Measurements from ENCODE around the gene IQCE. TPM values are rescaled to one million over a fixed set of nuclear protein-coding genes. Genes with fewer than 3 reads are reported as not detected.

IQCE gene
- total RNA-seq, 1 donor from 2014 or later, result 17.0 TPM

DNA sequence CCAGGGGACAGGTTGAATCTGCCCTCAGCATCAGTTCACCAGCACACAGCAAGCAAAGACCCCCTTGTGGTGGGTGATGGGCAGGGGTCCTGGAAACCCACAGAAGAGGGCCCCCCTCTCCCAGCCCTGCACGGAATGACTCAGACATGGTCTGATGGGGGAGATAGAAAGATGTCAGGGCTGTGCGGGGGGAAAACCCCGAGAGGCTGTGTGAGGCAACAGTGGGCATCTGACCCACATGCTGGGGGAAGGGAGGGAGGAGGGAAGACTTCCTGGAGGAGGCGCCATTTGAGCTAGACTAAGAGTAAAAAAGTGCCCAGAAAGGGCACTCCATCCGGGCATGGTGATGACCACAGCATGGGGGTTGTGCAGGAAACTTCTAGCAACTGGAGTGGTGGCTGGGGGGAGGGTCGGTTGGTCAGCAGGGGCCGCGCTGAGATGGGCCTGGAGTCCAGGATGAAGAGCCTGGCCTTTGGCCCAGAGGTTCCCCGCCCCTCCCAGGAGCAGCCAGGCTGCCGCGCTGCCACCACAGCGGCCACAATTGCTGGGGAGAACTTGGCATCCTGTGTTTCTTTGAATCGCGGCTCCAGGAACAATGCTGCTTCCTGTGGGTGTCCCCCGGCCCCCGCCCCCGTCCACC, 36.7 kb upstream of the IQCE start:
- TF ChIP-seq, protein P1, sequence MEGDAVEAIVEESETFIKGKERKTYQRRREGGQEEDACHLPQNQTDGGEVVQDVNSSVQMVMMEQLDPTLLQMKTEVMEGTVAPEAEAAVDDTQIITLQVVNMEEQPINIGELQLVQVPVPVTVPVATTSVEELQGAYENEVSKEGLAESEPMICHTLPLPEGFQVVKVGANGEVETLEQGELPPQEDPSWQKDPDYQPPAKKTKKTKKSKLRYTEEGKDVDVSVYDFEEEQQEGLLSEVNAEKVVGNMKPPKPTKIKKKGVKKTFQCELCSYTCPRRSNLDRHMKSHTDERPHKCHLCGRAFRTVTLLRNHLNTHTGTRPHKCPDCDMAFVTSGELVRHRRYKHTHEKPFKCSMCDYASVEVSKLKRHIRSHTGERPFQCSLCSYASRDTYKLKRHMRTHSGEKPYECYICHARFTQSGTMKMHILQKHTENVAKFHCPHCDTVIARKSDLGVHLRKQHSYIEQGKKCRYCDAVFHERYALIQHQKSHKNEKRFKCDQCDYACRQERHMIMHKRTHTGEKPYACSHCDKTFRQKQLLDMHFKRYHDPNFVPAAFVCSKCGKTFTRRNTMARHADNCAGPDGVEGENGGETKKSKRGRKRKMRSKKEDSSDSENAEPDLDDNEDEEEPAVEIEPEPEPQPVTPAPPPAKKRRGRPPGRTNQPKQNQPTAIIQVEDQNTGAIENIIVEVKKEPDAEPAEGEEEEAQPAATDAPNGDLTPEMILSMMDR (IDR thresholded peaks at IDR 0.05), result no peak
- Mint-ChIP-seq H3K27ac (ENCODE audit: unreplicated experiment) (no peak overlapping the region), H3K27me3 (ENCODE audit: unreplicated experiment) (no peaks in the 10 kb centered on the region), H3K4me3 (ENCODE audit: unreplicated experiment) (peak overlapping the region; percentile 69), H3K4me1 (ENCODE audit: unreplicated experiment) (peaks cover 66% of the 10 kb centered on the region), H3K36me3 (ENCODE audit: unreplicated experiment) (peaks cover 4% of the 10 kb centered on the region), H3K9me3 (ENCODE audit: unreplicated experiment) (no peaks in the 10 kb centered on the region)
- DNase-seq (ENCODE audit: extremely low spot score, unreplicated experiment), result no peak

DNA sequence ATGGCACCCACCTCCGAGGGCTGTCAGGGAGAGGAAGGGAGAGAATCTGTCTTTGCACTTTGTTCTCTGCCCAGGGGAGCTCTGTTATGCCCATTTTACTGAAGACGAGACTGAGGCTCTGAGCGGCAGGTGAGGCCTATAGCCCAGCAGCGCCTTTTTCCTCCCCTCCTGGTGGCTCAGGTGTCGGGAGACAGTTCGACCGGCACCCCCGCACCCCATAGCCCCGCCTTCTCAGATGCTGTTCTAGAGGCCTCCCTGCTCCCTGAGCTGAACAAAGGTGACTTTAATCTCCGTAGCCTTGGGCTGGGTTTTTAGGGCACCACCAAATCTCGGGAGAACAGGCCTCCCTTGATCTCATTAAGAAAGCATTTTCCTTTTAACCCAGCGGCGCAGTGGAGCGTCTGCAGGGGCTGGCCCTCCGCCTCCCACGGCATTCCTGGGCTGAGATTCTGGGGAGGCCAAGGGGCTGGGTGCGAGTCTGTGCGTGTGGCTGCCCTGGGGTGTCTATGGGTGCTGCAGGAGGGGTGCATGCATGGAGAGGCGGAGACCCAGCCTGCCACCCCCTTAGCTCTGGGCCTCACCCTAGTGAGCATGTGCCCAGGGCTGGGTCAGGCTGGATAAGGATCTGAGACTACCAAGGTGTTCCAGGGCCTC, 35.9 kb upstream of the IQCE start:
- TF ChIP-seq, protein P1 (IDR thresholded peaks at IDR 0.05), result no peak
- Mint-ChIP-seq H3K4me3 (ENCODE audit: unreplicated experiment) (peak overlapping the region; percentile 57), H3K27ac (ENCODE audit: unreplicated experiment) (peak overlapping the region; percentile 44), H3K27me3 (ENCODE audit: unreplicated experiment) (no peaks in the 10 kb centered on the region), H3K9me3 (ENCODE audit: unreplicated experiment) (no peaks in the 10 kb centered on the region), H3K36me3 (ENCODE audit: unreplicated experiment) (peaks cover 4% of the 10 kb centered on the region), H3K4me1 (ENCODE audit: unreplicated experiment) (peaks cover 66% of the 10 kb centered on the region)
- DNase-seq (ENCODE audit: extremely low spot score, unreplicated experiment), result no peak

DNA sequence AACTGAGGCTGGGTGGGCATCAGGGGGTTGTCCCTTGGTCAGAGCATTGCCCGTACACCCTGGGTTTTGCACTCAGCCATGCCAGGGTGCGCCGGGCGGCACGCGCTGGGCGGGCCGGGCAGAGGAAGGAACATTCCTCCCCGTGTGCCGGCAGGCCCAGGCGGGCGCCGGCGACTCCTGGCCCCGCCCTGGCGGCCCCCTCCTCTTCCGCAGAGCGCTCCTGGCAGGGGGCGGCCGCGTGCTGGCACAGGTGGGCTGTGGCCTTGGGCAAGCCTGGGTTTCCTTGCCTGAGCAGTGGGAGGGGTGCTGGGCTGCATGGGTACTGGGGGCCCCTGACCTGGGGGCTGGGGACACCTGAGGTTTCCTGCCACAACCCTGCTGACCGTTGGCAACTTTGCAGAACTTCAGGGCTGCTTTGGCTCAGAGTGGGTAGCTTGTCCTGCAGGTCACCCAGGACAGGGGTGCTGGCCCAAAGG, 35.3 kb upstream of the IQCE start:
- peaks cover 66% of the 10 kb centered on the region for H3K4me1 Mint-ChIP-seq (ENCODE audit: unreplicated experiment)
- no peak overlapping the region for H3K27ac Mint-ChIP-seq (ENCODE audit: unreplicated experiment)
- peak overlapping the region; percentile 18 for H3K4me3 Mint-ChIP-seq (ENCODE audit: unreplicated experiment)
- TF ChIP-seq, protein P1 (IDR thresholded peaks at IDR 0.05), result no peak
- H3K36me3 Mint-ChIP-seq (ENCODE audit: unreplicated experiment), result peaks cover 4% of the 10 kb centered on the region
- no peaks in the 10 kb centered on the region for H3K27me3 Mint-ChIP-seq (ENCODE audit: unreplicated experiment)
- no peak for DNase-seq (ENCODE audit: extremely low spot score, unreplicated experiment)
- no peaks in the 10 kb centered on the region for H3K9me3 Mint-ChIP-seq (ENCODE audit: unreplicated experiment)

DNA sequence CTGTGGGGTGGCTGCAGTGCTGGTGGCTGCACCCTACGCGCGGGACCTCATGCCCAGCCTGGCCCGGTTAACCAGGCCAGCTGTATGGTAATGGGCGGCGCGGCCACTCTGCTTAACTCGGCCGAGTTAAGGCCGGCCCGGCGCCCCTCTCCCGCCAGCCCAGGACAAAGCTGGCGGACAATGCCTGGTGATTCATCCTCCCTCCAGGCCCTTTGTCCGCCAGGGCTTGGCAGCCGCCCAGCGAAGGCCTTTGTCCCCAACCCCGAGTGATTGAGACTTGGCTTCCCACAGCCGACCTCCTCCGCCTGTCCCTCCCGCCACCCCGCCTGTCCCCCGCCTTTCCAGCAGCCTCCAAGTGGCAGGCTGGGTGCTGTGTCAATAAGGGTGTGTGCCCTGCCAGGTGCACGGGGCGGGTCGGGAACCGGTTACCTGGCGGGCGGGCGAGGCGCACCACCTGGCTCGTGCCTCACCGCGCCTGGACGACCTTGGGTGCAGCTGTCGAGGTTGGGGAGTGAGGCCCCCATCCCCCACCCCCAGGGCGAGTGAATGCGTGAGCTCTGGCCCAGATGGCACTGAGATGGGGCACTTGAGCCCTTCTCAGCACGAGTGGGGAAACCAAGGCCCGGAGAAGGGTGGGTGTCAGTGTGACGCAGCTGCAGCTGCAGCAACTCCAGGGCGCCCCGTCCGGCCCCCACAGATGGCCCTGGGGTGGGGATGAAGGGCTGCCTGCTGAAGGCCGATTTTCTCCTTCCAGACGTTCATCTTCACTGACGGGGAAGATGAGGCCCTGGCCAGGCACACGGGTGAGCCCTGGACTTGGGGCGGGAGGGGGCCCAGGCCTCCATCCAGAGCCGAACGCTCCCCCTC, 34.6 kb upstream of the IQCE start:
- Mint-ChIP-seq H3K27me3 (ENCODE audit: unreplicated experiment) (no peaks in the 10 kb centered on the region), H3K9me3 (ENCODE audit: unreplicated experiment) (no peaks in the 10 kb centered on the region), H3K4me1 (ENCODE audit: unreplicated experiment) (peaks cover 68% of the 10 kb centered on the region), H3K36me3 (ENCODE audit: unreplicated experiment) (peaks cover 4% of the 10 kb centered on the region), H3K4me3 (ENCODE audit: unreplicated experiment) (no peak overlapping the region), H3K27ac (ENCODE audit: unreplicated experiment) (no peak overlapping the region)
- TF ChIP-seq, protein P1 (IDR thresholded peaks at IDR 0.05), result no peak
- no peak for DNase-seq (ENCODE audit: extremely low spot score, unreplicated experiment)
